Epithelial cell of proximal tubule (primary cell): Measurements from ENCODE around the gene PM20D1. TPM values are rescaled to one million over a fixed set of nuclear protein-coding genes. Genes with fewer than 3 reads are reported as not detected.

Experiments used
- DNase-seq: peaks from one replicate; pipeline ENCODE4 v3.0.0-alpha.2; 2011; ENCODE audit warnings: low read depth
- H3K4me3 ChIP-seq: 2 replicates; pipeline ENCODE4 v1.5.1; 2011; ENCODE audit warnings: low read depth, mild to moderate bottlenecking, low read length
- total RNA-seq: library from RNA; depleted of rRNA; stranded (reverse); fragments of >200 nt; gene quantifications from 2 replicates; pipeline ENCODE4 v1.2.3, GENCODE V29; 2015
- TF ChIP-seq, protein P1 (sequence below): conservative IDR thresholded peaks from 2 replicates; pipeline ENCODE4 v1.5.1; 2012; ENCODE audit warnings: low read depth, mild to moderate bottlenecking, low read length

Gene PM20D1
- total RNA-seq, 1 donor from 2014 or later, result not detected

DNA sequence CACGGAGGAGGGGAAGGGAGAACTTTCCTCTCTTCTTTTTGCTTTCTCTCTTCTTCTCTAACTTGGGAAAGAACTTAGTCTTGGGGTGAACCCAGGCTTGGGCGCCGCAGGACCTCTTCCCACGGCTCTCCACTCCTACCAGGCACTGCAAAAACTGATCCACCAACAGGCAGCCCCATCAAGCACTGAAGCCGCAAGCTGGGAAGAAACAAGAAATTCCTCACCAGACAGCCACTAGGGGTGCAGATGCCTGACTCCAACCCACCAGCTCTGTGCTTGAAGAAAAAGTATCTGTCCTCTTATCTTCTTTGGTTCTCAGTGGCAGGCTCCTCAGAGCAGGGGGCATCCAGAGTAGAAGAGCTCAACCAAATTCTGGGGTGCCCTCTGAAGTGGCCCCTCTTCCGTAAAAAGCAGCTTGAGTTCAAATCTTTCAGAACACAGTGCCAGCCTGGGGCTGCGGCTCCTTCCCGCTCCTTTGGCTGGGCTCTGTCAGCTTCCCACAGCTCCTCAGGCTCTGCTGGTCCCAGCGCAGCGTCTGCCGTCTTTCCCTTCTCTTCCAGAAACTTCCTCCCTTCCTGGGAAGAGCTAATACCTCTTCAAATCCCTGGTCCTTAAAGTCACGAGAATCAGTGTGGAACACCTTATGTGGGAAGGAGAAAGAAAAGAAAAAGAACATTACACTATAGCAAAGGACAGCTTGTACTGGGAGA, 39.3 kb downstream of the PM20D1 start:
- peak overlapping the region; percentile 37 for H3K4me3 ChIP-seq
- TF ChIP-seq, protein P1, sequence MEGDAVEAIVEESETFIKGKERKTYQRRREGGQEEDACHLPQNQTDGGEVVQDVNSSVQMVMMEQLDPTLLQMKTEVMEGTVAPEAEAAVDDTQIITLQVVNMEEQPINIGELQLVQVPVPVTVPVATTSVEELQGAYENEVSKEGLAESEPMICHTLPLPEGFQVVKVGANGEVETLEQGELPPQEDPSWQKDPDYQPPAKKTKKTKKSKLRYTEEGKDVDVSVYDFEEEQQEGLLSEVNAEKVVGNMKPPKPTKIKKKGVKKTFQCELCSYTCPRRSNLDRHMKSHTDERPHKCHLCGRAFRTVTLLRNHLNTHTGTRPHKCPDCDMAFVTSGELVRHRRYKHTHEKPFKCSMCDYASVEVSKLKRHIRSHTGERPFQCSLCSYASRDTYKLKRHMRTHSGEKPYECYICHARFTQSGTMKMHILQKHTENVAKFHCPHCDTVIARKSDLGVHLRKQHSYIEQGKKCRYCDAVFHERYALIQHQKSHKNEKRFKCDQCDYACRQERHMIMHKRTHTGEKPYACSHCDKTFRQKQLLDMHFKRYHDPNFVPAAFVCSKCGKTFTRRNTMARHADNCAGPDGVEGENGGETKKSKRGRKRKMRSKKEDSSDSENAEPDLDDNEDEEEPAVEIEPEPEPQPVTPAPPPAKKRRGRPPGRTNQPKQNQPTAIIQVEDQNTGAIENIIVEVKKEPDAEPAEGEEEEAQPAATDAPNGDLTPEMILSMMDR, result peak; percentile 52
- no peak for DNase-seq

DNA sequence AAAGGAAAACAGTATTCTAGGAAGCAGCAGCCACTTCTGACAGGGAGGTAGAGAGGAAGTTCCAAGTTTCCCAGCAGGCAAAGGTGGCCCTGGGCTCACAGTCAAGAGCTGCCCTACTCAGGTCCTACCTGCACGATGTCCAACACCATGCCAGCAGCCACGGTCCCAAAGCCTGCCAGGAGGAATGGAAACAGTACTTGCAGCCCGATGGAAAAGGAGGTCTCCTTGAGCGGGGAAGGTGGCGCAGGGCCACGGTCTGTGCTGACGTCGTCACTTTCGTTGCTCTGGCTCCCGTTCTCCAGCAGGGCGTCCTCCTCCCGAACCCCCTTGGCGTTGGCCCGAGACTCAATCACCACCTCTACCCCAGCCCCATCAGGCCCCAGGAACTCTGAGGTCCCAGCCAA, 40.0 kb downstream of the PM20D1 start:
- no peak for DNase-seq
- peak overlapping the region; percentile 37 for H3K4me3 ChIP-seq
- TF ChIP-seq, protein P1, result no peak

DNA sequence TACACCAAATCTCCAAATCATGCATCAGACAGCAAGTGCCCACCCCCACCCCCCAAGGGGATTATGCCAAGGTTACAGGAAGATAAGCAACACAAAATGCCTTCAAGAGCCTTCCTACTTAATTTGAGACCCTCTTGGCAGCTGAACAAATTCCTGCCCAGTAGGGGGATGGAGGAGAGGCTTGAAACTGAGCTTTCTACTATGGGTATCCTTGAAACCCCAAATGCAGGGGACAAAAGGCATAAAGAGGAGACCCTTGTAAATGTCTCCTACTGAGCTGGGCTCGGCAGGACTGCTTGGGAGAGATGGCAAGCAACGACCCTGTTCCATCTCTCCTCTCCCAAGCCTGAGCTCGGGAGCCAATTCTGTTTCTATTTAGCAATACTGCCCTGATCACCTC, 40.5 kb downstream of the PM20D1 start:
- H3K4me3 ChIP-seq, result peak overlapping the region; percentile 37
- TF ChIP-seq, protein P1, result no peak
- DNase-seq, result no peak

DNA sequence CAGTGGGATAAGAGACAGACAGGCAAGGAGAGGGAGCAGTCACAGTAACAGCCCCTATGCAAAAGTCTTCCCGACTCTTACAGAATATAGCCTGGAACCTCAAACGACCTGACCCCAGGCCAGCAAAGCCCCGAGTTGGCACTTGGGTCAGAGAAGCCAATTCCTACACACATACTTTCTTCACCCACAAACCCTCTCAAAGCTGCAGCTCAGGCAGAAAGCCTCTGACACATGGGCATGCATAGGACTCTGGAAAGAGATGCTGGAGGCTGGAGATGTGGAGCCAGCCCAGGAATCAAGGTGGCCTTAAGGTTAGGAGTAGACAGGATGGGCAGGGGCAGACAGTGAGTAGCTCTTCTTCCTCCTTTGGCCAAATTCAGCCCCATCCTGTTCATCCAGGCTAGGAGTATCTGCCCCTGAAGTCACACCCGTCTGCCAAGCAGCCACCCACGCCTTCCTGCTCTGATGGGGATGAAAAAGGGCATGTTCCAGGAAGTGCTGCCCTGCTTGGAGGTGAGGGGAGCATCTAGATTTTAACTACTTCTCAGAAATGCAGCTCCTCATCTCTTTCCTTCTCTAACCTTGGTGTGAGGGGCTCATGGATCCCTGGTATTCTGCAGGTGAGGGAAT, 44.7 kb downstream of the PM20D1 start:
- no peak for DNase-seq
- no peak overlapping the region for H3K4me3 ChIP-seq

DNA sequence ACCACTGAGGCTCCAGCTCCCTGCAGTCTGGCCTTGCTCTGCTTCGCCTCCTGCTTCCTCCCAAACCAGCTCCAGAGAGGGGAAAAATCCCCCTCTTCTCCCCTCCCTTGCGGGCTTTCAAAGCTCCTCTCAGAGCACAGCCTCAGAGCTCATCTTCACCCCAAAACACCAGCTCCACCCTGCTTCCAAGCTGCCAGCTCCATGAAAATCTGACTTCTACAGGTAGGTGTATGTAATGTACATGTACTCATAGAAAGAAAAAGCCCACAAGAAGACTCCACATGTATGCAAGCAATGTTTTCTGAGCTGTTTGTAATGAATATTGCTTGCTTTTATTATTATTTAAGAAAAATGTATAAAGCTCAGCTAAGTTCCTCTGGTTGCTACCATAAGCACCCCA, 45.3 kb downstream of the PM20D1 start:
- H3K4me3 ChIP-seq, result no peak overlapping the region
- TF ChIP-seq, protein P1, result no peak
- DNase-seq, result no peak

More for the DNA sequence above, 44.7 kb downstream of the PM20D1 start:
- TF ChIP-seq, protein P1, result no peak

DNA sequence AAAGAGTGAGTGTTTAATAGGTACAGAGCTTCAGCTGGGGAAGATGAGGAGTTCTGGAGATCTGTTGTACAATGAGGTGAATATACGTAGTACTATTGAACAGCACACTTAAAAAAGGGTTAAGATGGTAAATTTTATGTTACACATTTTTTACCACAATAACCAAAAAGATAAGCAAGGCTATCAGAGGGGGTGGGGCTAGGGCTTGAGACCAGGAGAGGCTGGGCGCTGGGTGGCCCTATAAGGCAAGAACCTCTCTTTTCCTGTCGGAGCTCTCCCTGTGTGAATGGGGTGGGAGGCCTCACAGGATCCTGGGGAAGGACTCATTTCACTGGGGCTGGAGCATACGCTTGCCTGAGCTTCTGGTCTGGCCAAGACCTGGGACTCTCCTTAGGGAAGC, 45.9 kb downstream of the PM20D1 start:
- TF ChIP-seq, protein P1, result no peak
- H3K4me3 ChIP-seq, result no peak overlapping the region
- no peak for DNase-seq

DNA sequence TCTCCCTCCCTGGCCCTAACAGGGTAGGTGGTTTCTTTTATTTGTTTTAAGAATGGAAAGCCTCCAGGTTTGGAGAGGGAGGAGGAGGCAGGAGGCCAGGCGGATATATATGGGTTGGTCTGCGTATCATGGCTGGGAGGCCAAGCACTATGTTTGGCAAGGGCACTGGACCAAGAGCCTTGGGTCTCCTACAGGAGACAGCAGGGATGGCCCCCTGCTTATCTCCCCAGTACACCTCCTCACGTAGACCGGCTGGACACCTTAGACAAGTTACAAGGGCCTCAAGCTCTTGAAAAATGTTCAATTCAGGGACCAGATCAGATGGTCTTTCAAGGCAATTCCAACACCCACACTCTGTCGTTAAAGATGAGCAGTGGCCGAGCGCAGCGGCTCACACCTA, 47.9 kb downstream of the PM20D1 start:
- DNase-seq, result no peak
- no peak overlapping the region for H3K4me3 ChIP-seq
- TF ChIP-seq, protein P1, result no peak
